ENCODE results near the gene CALB2.

DNA sequence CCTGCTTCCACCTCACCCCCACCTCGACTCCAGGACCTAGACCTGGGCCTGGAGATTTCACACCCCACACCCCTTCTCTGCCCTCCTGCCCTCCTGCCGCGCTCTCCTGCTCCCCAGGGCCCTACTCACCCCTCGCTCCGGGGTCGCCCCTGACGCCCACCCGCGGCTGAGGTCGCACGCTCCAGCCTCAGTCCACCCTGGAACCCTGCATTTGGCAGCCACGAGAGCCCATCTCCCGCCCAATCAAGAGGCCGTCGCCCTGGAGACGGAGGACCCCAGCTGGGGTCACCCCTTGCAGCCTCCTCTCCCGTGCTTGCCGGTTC is 67.2 kb downstream of the CALB2 start:
- TF ChIP-seq, protein P1, sequence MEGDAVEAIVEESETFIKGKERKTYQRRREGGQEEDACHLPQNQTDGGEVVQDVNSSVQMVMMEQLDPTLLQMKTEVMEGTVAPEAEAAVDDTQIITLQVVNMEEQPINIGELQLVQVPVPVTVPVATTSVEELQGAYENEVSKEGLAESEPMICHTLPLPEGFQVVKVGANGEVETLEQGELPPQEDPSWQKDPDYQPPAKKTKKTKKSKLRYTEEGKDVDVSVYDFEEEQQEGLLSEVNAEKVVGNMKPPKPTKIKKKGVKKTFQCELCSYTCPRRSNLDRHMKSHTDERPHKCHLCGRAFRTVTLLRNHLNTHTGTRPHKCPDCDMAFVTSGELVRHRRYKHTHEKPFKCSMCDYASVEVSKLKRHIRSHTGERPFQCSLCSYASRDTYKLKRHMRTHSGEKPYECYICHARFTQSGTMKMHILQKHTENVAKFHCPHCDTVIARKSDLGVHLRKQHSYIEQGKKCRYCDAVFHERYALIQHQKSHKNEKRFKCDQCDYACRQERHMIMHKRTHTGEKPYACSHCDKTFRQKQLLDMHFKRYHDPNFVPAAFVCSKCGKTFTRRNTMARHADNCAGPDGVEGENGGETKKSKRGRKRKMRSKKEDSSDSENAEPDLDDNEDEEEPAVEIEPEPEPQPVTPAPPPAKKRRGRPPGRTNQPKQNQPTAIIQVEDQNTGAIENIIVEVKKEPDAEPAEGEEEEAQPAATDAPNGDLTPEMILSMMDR (conservative IDR thresholded peaks at IDR 0.05; ENCODE audit: low read depth, low read length) = no peak
- TF ChIP-seq MAFK (IDR thresholded peaks at IDR 0.05; ENCODE audit: low read depth, low read length) = no peak
